Right lobe of liver (tissue), 6 donors: Measurements from ENCODE around the gene LYPD6. TPM values are rescaled to one million over a fixed set of nuclear protein-coding genes. Genes with fewer than 3 reads are reported as not detected.

Experiments
- ATAC-seq, 4 donors: fragments of 200-7000 bp; cut with Tn5 transposase; one replicate each; pipeline ENCODE4 v1.9.1; 2020; ENCODE audit warnings: mild to moderate bottlenecking in 4 of 4, moderate library complexity in 4 of 4
- DNase-seq, 3 donors: peaks; one replicate each; pipeline ENCODE4 v3.0.0-alpha.2; 2020
- H3K27ac ChIP-seq, 3 donors: fragments of 200-600 bp; one replicate each; pipeline ENCODE4 v1.8.0; 2022
- H3K27me3 ChIP-seq, 2 donors: fragments of 200-600 bp; one replicate each; pipeline ENCODE4 v1.8.0; 2022
- H3K36me3 ChIP-seq, 4 donors: fragments of 200-600 bp; sonication (generic) in 1 of 4; one replicate each; pipeline versions ENCODE4 v1.5.1 to v1.8.0; 2017 to 2022; ENCODE audit warnings: control low read depth in 1 of 4
- H3K4me1 ChIP-seq, 4 donors: fragments of 200-600 bp; sonication (generic) in 1 of 4; one replicate each; pipeline versions ENCODE4 v1.5.1 to v1.8.0; 2017 to 2022; ENCODE audit warnings: control low read depth in 1 of 4
- H3K4me3 ChIP-seq, 3 donors: fragments of 200-600 bp; one replicate each; pipeline ENCODE4 v1.8.0; 2022
- H3K9me3 ChIP-seq, 4 donors: fragments of 200-600 bp; sonication (generic) in 1 of 4; one replicate each; pipeline versions ENCODE4 v1.5.1 to v1.8.0; 2017 to 2022; ENCODE audit warnings: control low read depth in 1 of 4
- POLR2A ChIP-seq: fragments of 450-650 bp; IDR thresholded peaks from one replicate; pipeline ENCODE4 v1.6.1; 2017; ENCODE audit warnings: antibody characterized with exemption, mild to moderate bottlenecking
- WGBS: methylation state at CpG from one replicate; pipeline ENCODE4 v1.1.6; 2018; ENCODE audit warnings: low coverage, low lambda C conversion rate; ENCODE audit not compliant: insufficient coverage; ENCODE audit errors: missing lambda C conversion rate; 5-methylcytosine and 5-hydroxymethylcytosine counted together
- intact Hi-C, 2 donors: fragments of 100-400 bp; cut with DNase I; formaldehyde crosslinking; loops; one replicate each; pipeline versions ENCODE4 v1.11.2 to v1.14.1; 2022
- total RNA-seq, 6 experiments: library from RNA; depleted of rRNA in 2 of 6; stranded (reverse); fragments of >200 nt in 2 of 6; fragmentation: NEBNext Ultra II Directional in 3 of 6; extraction: Animal tissue kit (Norgen Biotek cat#: 25700) in 3 of 6; gene quantifications; one replicate each; pipeline versions ENCODE4 v1.1.0 to v1.2.4, GENCODE V29; 2016 to 2023
- TF ChIP-seq, protein P1 (sequence below), 4 donors: fragments of 200-600 bp in 3 of 4; fragments of 450-650 bp in 1 of 4; IDR thresholded peaks; one replicate each; pipeline versions ENCODE4 v1.5.1 to v1.8.0; 2016 to 2022; ENCODE audit warnings: antibody characterized with exemption in 4 of 4, mild to moderate bottlenecking in 2 of 4
- donor health status: DM: no; HTN: yes; CAD: no.
- donor health status: DM: no; HTN: no; CAD: no.
- donor health status: DM: no; HTN: no; CAD: no.
- donor health status: DM: no; HTN: yes; CAD: no.
- donor health status: DM: no; HTN: yes; CAD: no.

The LYPD6 gene
- total RNA-seq, 6 experiments from 2014 or later, result 0.04 to 0.26 (median 0.12) TPM; not detected in 2

- no peak for TF ChIP-seq POLR2A
- TF ChIP-seq, protein P1, sequence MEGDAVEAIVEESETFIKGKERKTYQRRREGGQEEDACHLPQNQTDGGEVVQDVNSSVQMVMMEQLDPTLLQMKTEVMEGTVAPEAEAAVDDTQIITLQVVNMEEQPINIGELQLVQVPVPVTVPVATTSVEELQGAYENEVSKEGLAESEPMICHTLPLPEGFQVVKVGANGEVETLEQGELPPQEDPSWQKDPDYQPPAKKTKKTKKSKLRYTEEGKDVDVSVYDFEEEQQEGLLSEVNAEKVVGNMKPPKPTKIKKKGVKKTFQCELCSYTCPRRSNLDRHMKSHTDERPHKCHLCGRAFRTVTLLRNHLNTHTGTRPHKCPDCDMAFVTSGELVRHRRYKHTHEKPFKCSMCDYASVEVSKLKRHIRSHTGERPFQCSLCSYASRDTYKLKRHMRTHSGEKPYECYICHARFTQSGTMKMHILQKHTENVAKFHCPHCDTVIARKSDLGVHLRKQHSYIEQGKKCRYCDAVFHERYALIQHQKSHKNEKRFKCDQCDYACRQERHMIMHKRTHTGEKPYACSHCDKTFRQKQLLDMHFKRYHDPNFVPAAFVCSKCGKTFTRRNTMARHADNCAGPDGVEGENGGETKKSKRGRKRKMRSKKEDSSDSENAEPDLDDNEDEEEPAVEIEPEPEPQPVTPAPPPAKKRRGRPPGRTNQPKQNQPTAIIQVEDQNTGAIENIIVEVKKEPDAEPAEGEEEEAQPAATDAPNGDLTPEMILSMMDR (IDR thresholded peaks at IDR 0.05), result no peak
- Histone ChIP-seq H3K27me3 (no peaks in the 10 kb centered on the region), H3K9me3 (no peaks in the 10 kb centered on the region), H3K4me3 (no peak overlapping the region), H3K36me3 (no peaks in the 10 kb centered on the region), H3K4me1 (no peaks in the 10 kb centered on the region), H3K27ac (no peak overlapping the region)
- 50% methylated on average over 3 of the region's 6 CpGs for WGBS
- intact Hi-C loops, result no loop called here
- no peak for DNase-seq
- ATAC-seq, result no peak
Measured at GRCh38 chr2:149389506-149390167, 59.2 kb downstream of the LYPD6 start.

GRCh38 chr2:149393614-149394013 lies 63.2 kb downstream of the LYPD6 start:
- H3K4me1 ChIP-seq, result no peaks in the 10 kb centered on the region
- H3K36me3 ChIP-seq, result no peaks in the 10 kb centered on the region
- no peak overlapping the region for H3K27ac ChIP-seq
- 70% methylated on average over 3 of the region's 4 CpGs for WGBS
- H3K4me3 ChIP-seq, result no peak overlapping the region
- TF ChIP-seq POLR2A, result no peak
- TF ChIP-seq, protein P1 (IDR thresholded peaks at IDR 0.05), result no peak
- DNase-seq (no peak), ATAC-seq (no peak)
- intact Hi-C loops, result no loop called here
- H3K27me3 ChIP-seq, result no peaks in the 10 kb centered on the region
- H3K9me3 ChIP-seq, result no peaks in the 10 kb centered on the region

- no peaks in the 10 kb centered on the region for H3K27me3 ChIP-seq
- no peak for TF ChIP-seq POLR2A
- TF ChIP-seq, protein P1 (IDR thresholded peaks at IDR 0.05), result no peak
- H3K9me3 ChIP-seq, result no peaks in the 10 kb centered on the region
- ATAC-seq, result no peak
- WGBS, result 88% methylated on average over 2 of the region's 2 CpGs
- intact Hi-C loops, result no loop called here
- no peak for DNase-seq
- no peak overlapping the region for H3K27ac ChIP-seq
- H3K36me3 ChIP-seq, result no peaks in the 10 kb centered on the region
- H3K4me3 ChIP-seq, result no peak overlapping the region
- H3K4me1 ChIP-seq, result no peaks in the 10 kb centered on the region
Measured at GRCh38 chr2:149394864-149395263, 64.5 kb downstream of the LYPD6 start.

- Histone ChIP-seq H3K27me3 (no peaks in the 10 kb centered on the region), H3K27ac (no peak overlapping the region), H3K36me3 (no peaks in the 10 kb centered on the region), H3K4me3 (no peak overlapping the region), H3K9me3 (no peaks in the 10 kb centered on the region), H3K4me1 (no peaks in the 10 kb centered on the region)
- intact Hi-C loops, result no loop called here
- 40% methylated on average over 10 of the region's 13 CpGs for WGBS
- TF ChIP-seq POLR2A, result no peak
- TF ChIP-seq, protein P1 (IDR thresholded peaks at IDR 0.05), result no peak
- DNase-seq (no peak), ATAC-seq (no peak)
Measured at GRCh38 chr2:149399934-149400615, 69.7 kb downstream of the LYPD6 start.
